IMR-90 (cell line): ENCODE results near the gene SPTB. TPM values are rescaled to one million over a fixed set of nuclear protein-coding genes. Genes with fewer than 3 reads are reported as not detected.

Experiments used
- ATAC-seq: fragments of 200-7000 bp; cut with Tn5 transposase; 2 replicates; pipeline ENCODE4 v1.9.1; 2020; ENCODE audit warnings: low read depth, mild to moderate bottlenecking, moderate library complexity
- BruUV-seq: library from RNA; stranded (reverse); fragments of 400-500 nt; replicated peaks from 2 replicates; lab custom pipeline; 2021; lab: Mats Ljungman, UMichigan
- CTCF ChIA-PET: fragments of 300-600 bp; formaldehyde crosslinking; extraction: SDS; loops from one replicate; lab custom pipeline; 2021; ENCODE audit warnings: antibody characterized with exemption; lab: Yijun Ruan, JAX
- POLR2A ChIA-PET: fragments of 300-600 bp; sonication (Branson Sonifier 250); formaldehyde crosslinking; loops from one replicate; lab custom pipeline; 2022; ENCODE audit warnings: antibody characterized with exemption; ENCODE audit not compliant: unreplicated experiment; lab: Charles Lee
- DNase-seq: peaks from one replicate; pipeline ENCODE4 v3.0.0; 2013
- H2AFZ ChIP-seq: replicated peaks from 2 replicates; pipeline ENCODE3; 2013; ENCODE audit warnings: low read length, mild to moderate bottlenecking; ENCODE audit not compliant: poor library complexity
- H2AK5ac ChIP-seq: 2 replicates; pipeline ENCODE4 v1.6.1; 2013; ENCODE audit warnings: low read depth, low read length, inconsistent platforms
- H2AK9ac ChIP-seq: replicated peaks from 2 replicates; pipeline ENCODE3; 2013; ENCODE audit warnings: mild to moderate bottlenecking, low read depth, low read length, moderate library complexity; ENCODE audit not compliant: poor library complexity
- H2BK120ac ChIP-seq: 2 replicates; pipeline ENCODE4 v1.6.1; 2013; ENCODE audit warnings: low read depth, low read length, inconsistent platforms
- H2BK15ac ChIP-seq: 3 replicates; pipeline ENCODE4 v1.6.1; 2013; ENCODE audit warnings: low read depth, low read length, inconsistent platforms
- H2BK20ac ChIP-seq: 2 replicates; pipeline ENCODE4 v1.6.1; 2013; ENCODE audit warnings: low read depth, mild to moderate bottlenecking, inconsistent platforms, low read length, moderate library complexity
- H2BK5ac ChIP-seq: 2 replicates; pipeline ENCODE4 v1.6.1; 2013; ENCODE audit warnings: mild to moderate bottlenecking, low read depth, low read length, inconsistent platforms; ENCODE audit not compliant: poor library complexity, severe bottlenecking
- H3K14ac ChIP-seq: replicated peaks from 2 replicates; pipeline ENCODE4 v1.6.1; 2013; ENCODE audit warnings: low read depth, low read length, inconsistent platforms
- H3K18ac ChIP-seq: 2 replicates; pipeline ENCODE4 v1.6.1; 2013; ENCODE audit warnings: low read depth, low read length, control low read depth
- H3K23ac ChIP-seq: 2 replicates; pipeline ENCODE4 v1.6.1; 2013; ENCODE audit warnings: low read depth, low read length, inconsistent platforms
- H3K27ac ChIP-seq: 2 replicates; pipeline ENCODE4 v1.5.1; 2013; ENCODE audit warnings: mild to moderate bottlenecking, control low read depth, low read length; ENCODE audit not compliant: insufficient read depth
- H3K27me3 ChIP-seq: 2 replicates; pipeline ENCODE4 v1.6.1; 2013; ENCODE audit warnings: low read length; ENCODE audit not compliant: control insufficient read depth, insufficient read depth
- H3K36me3 ChIP-seq: 2 replicates; pipeline ENCODE4 v1.6.1; 2013; ENCODE audit warnings: low read length, mixed read lengths; ENCODE audit not compliant: control insufficient read depth, insufficient read depth
- H3K4ac ChIP-seq: 2 replicates; pipeline ENCODE4 v1.6.1; 2013; ENCODE audit warnings: low read depth, low read length, inconsistent platforms
- H3K4me1 ChIP-seq: 2 replicates; pipeline ENCODE4 v1.6.1; 2013; ENCODE audit warnings: low read length, mixed read lengths; ENCODE audit not compliant: control insufficient read depth, insufficient read depth
- H3K4me2 ChIP-seq: 2 replicates; pipeline ENCODE4 v1.6.1; 2013; ENCODE audit warnings: low read depth, mild to moderate bottlenecking, control low read depth, low read length, moderate library complexity
- H3K4me3 ChIP-seq: 2 replicates; pipeline ENCODE4 v1.5.1; 2013; ENCODE audit warnings: low read depth, mild to moderate bottlenecking, control low read depth, low read length, moderate library complexity; ENCODE audit not compliant: insufficient read depth
- H3K56ac ChIP-seq: 2 replicates; pipeline ENCODE4 v1.6.1; 2013; ENCODE audit warnings: low read length, inconsistent platforms; ENCODE audit not compliant: insufficient read depth; ENCODE audit errors: extremely low read depth
- H3K79me1 ChIP-seq, 2 experiments: 2 replicates each; pipeline ENCODE4 v1.6.1; 2013; ENCODE audit warnings: low read length in 2 of 2, inconsistent platforms in 1 of 2, low read depth in 1 of 2
- H3K9ac ChIP-seq: 2 replicates; pipeline ENCODE4 v1.6.1; 2013; ENCODE audit warnings: low read depth, low read length, control low read depth
- H3K9me1 ChIP-seq: 2 replicates; pipeline ENCODE4 v1.6.1; 2013; ENCODE audit warnings: low read length, inconsistent platforms; ENCODE audit not compliant: insufficient read depth
- H3K9me3 ChIP-seq: 2 replicates; pipeline ENCODE4 v1.6.1; 2013; ENCODE audit warnings: low read length; ENCODE audit not compliant: control insufficient read depth, insufficient read depth
- H4K20me1 ChIP-seq: 2 replicates; pipeline ENCODE4 v1.6.1; 2013; ENCODE audit warnings: low read length, inconsistent platforms; ENCODE audit not compliant: insufficient read depth
- H4K5ac ChIP-seq: 2 replicates; pipeline ENCODE4 v1.6.1; 2013; ENCODE audit warnings: mild to moderate bottlenecking, low read depth, low read length, control low read depth
- H4K8ac ChIP-seq, 2 experiments: 2 replicates each; pipeline ENCODE4 v1.6.1; 2013; ENCODE audit warnings: low read depth in 2 of 2, low read length in 2 of 2, control low read depth in 1 of 2, inconsistent platforms in 1 of 2
- H4K91ac ChIP-seq: 2 replicates; pipeline ENCODE4 v1.6.1; 2013; ENCODE audit warnings: low read depth, low read length, inconsistent platforms; ENCODE audit not compliant: insufficient read depth
- BHLHE40 ChIP-seq: fragments of 150-350 bp; IDR thresholded peaks from 2 replicates; pipeline ENCODE4 v1.6.1; 2016; ENCODE audit warnings: mild to moderate bottlenecking, low read depth, low read length
- CEBPB ChIP-seq: IDR thresholded peaks from 2 replicates; pipeline ENCODE4 v1.6.1; 2012; ENCODE audit warnings: low read depth, low read length, improper control_type of control experiment
- CHD1 ChIP-seq: IDR thresholded peaks from 2 replicates; pipeline ENCODE4 v1.6.1; 2012; ENCODE audit warnings: low read depth, low read length, improper control_type of control experiment
- FOS ChIP-seq: fragments of 150-350 bp; IDR thresholded peaks from 2 replicates; pipeline ENCODE4 v1.6.1; 2016; ENCODE audit warnings: low read depth, low read length
- MAFK ChIP-seq: IDR thresholded peaks from 2 replicates; pipeline ENCODE4 v1.6.1; 2012; ENCODE audit warnings: low read depth, low read length, improper control_type of control experiment
- MAZ ChIP-seq: IDR thresholded peaks from 2 replicates; pipeline ENCODE4 v1.6.1; 2012; ENCODE audit warnings: low read depth, mild to moderate bottlenecking, low read length, improper control_type of control experiment, moderate library complexity, borderline replicate concordance
- NFE2L2 ChIP-seq: fragments of 150-350 bp; IDR thresholded peaks from 2 replicates; pipeline ENCODE4 v1.6.1; 2016; ENCODE audit warnings: low read depth, mild to moderate bottlenecking, low read length
- POLR2A ChIP-seq: IDR thresholded peaks from 2 replicates; pipeline ENCODE4 v1.6.1; 2012; ENCODE audit warnings: mild to moderate bottlenecking, low read depth, low read length
- RAD21 ChIP-seq: IDR thresholded peaks from 2 replicates; pipeline ENCODE4 v1.6.1; 2012; ENCODE audit warnings: low read length, improper control_type of control experiment
- RCOR1 ChIP-seq: IDR thresholded peaks from 2 replicates; pipeline ENCODE4 v1.6.1; 2012; ENCODE audit warnings: mild to moderate bottlenecking, low read length, improper control_type of control experiment; ENCODE audit not compliant: insufficient replicate concordance
- RFX5 ChIP-seq: IDR thresholded peaks from 2 replicates; pipeline ENCODE4 v1.8.0; 2012; ENCODE audit warnings: low read depth, mild to moderate bottlenecking, low read length, moderate library complexity
- SMC3 ChIP-seq: fragments of 150-350 bp; IDR thresholded peaks from 2 replicates; pipeline ENCODE4 v1.6.1; 2016; ENCODE audit warnings: low read depth, mild to moderate bottlenecking, antibody characterized with exemption, low read length, moderate library complexity
- WGBS, 2 experiments: methylation state at CpG; one replicate each; pipeline versions ENCODE4 v1.1.5 to v1.1.7; 2013; ENCODE audit warnings: missing lambda C conversion rate in 2 of 2; ENCODE audit not compliant: insufficient read length in 1 of 2; ENCODE audit errors: extremely low coverage in 2 of 2; 5-methylcytosine and 5-hydroxymethylcytosine counted together
- dilution Hi-C: fragments of 300-500 bp; cut with HindIII; formaldehyde crosslinking; loops from one replicate; pipeline ENCODE4 v1.14.3; 2018; ENCODE audit warnings: low sequenced_read_pairs; ENCODE audit not compliant: unreplicated experiment
- in situ Hi-C: fragments of 300-500 bp; cut with MboI; formaldehyde crosslinking; loops from 3 replicates; pipeline ENCODE4 v1.14.3; 2019; ENCODE audit warnings: low sequenced_read_pairs, inconsistent platforms, mixed read lengths
- intact Hi-C: fragments of 100-400 bp; cut with micrococcal nuclease; formaldehyde crosslinking; loops from 2 replicates; pipeline ENCODE4 v1.10.0; 2022
- polyA plus RNA-seq, 3 experiments: library from polyadenylated mRNA; depleted of rRNA; stranded (reverse); fragments of >200 nt; gene quantifications; 2 replicates each; pipeline ENCODE4 v1.2.3, GENCODE V29; 2012; ENCODE audit warnings: low replicate concordance in 1 of 3
- total RNA-seq: library from RNA; depleted of rRNA; stranded (reverse); fragments of >200 nt; gene quantifications from 2 replicates; pipeline ENCODE4 v1.2.3, GENCODE V29; 2012
- TF ChIP-seq, protein P1 (sequence below): conservative IDR thresholded peaks from 2 replicates; pipeline ENCODE4 v1.5.1; 2012; ENCODE audit warnings: mild to moderate bottlenecking, low read depth, low read length, improper control_type of control experiment
- TF ChIP-seq, protein P2 (sequence below): fragments of 150-350 bp; IDR thresholded peaks from 2 replicates; pipeline ENCODE4 v1.6.1; 2016; ENCODE audit warnings: low read depth, mild to moderate bottlenecking, low read length, moderate library complexity, borderline replicate concordance
- TF ChIP-seq, protein P3 (sequence below): fragments of 150-350 bp; IDR thresholded peaks from 2 replicates; pipeline ENCODE4 v1.6.1; 2017; ENCODE audit warnings: mild to moderate bottlenecking, antibody characterized with exemption, low read length, low read depth

Gene SPTB
- total and polyA plus RNA-seq, 2 of the 4 experiments (the other 2 are of a cell fraction): under 0.01 to 0.07 TPM

DNA sequence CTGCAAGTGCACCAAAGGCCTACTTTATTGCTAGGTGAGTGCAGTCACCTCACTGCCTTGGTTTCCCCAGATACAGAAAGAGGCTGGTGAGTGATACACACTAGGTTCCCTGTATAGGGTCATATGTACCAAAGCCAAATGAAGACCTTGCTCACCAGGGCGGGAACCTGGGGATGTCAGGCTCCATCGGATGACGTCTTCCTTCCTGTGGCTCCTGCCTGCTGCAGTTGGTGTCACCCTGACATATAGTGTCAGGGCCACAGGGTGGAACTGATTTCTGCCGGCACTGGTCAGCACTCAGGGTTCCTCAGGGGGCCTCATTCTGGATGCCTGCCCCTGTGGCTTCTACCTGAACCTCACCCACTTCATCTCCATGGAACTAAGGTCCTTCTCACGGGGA, 132.4 kb downstream of the SPTB start:
- H3K36me3 ChIP-seq: peaks cover 13% of the 10 kb centered on the region; the same call in 1 of the 2 replicates
- peaks cover 2% of the 10 kb centered on the region; the same call in 1 of the 2 replicates for H3K9me3 ChIP-seq
- WGBS, 2 experiments: no CpG with 5 or more reads among the region's 5 CpGs
- no peak overlapping the region for H4K5ac ChIP-seq
- H4K20me1 ChIP-seq: no peaks in the 10 kb centered on the region
- H3K9me1 ChIP-seq: peaks cover 4% of the 10 kb centered on the region; the same call in 1 of the 2 replicates
- H3K56ac ChIP-seq: no peak overlapping the region
- H3K4ac ChIP-seq: no peak overlapping the region
- H3K4me1 ChIP-seq: peaks cover 14% of the 10 kb centered on the region
- TF ChIP-seq SMC3 (no peak), RFX5 (no peak), POLR2A (no peak), MAZ (no peak), CHD1 (no peak), FOS (no peak), BHLHE40 (no peak), RCOR1 (no peak), RAD21 (no peak), MAFK (no peak), NFE2L2 (no peak), CEBPB (no peak)
- TF ChIP-seq, protein P1, sequence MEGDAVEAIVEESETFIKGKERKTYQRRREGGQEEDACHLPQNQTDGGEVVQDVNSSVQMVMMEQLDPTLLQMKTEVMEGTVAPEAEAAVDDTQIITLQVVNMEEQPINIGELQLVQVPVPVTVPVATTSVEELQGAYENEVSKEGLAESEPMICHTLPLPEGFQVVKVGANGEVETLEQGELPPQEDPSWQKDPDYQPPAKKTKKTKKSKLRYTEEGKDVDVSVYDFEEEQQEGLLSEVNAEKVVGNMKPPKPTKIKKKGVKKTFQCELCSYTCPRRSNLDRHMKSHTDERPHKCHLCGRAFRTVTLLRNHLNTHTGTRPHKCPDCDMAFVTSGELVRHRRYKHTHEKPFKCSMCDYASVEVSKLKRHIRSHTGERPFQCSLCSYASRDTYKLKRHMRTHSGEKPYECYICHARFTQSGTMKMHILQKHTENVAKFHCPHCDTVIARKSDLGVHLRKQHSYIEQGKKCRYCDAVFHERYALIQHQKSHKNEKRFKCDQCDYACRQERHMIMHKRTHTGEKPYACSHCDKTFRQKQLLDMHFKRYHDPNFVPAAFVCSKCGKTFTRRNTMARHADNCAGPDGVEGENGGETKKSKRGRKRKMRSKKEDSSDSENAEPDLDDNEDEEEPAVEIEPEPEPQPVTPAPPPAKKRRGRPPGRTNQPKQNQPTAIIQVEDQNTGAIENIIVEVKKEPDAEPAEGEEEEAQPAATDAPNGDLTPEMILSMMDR: no peak
- TF ChIP-seq, protein P2, sequence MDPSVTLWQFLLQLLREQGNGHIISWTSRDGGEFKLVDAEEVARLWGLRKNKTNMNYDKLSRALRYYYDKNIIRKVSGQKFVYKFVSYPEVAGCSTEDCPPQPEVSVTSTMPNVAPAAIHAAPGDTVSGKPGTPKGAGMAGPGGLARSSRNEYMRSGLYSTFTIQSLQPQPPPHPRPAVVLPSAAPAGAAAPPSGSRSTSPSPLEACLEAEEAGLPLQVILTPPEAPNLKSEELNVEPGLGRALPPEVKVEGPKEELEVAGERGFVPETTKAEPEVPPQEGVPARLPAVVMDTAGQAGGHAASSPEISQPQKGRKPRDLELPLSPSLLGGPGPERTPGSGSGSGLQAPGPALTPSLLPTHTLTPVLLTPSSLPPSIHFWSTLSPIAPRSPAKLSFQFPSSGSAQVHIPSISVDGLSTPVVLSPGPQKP: no peak
- TF ChIP-seq, protein P3, sequence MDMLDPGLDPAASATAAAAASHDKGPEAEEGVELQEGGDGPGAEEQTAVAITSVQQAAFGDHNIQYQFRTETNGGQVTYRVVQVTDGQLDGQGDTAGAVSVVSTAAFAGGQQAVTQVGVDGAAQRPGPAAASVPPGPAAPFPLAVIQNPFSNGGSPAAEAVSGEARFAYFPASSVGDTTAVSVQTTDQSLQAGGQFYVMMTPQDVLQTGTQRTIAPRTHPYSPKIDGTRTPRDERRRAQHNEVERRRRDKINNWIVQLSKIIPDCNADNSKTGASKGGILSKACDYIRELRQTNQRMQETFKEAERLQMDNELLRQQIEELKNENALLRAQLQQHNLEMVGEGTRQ: no peak
- ChIA-PET CTCF (interaction anchor here (0.6 kb wide), 1 partner anchor 185 kb away, joined by 4 read pairs; no protein-coding TSS in a partner anchor), POLR2A (no interaction called here)
- no peak overlapping the region for H3K18ac ChIP-seq
- dilution Hi-C loops: no loop called here
- ATAC-seq (no peak), DNase-seq (no peak)
- H3K23ac ChIP-seq: no peak overlapping the region
- intact Hi-C loops: no loop called here
- H2BK120ac ChIP-seq: no peak overlapping the region
- no peak overlapping the region for H3K27ac ChIP-seq
- no peak overlapping the region for H4K8ac ChIP-seq
- H3K14ac ChIP-seq: no peak overlapping the region
- no peak overlapping the region for H2BK5ac ChIP-seq
- H2AFZ ChIP-seq: no peak overlapping the region
- no peak overlapping the region for H2BK20ac ChIP-seq
- no peak overlapping the region for H2BK15ac ChIP-seq
- H3K4me2 ChIP-seq: no peak overlapping the region
- H2AK5ac ChIP-seq: no peak overlapping the region; the same call in 1 of the 2 replicates
- H4K91ac ChIP-seq: no peak overlapping the region
- in situ Hi-C loops: no loop called here
- no peak overlapping the region for H2AK9ac ChIP-seq
- H3K27me3 ChIP-seq: no peaks in the 10 kb centered on the region
- H3K79me1 ChIP-seq: no peaks in the 10 kb centered on the region
- H3K9ac ChIP-seq: no peak overlapping the region
- no peak overlapping the region for H3K4me3 ChIP-seq
- no TSS peak for BruUV-seq
